Prostate gland (tissue), 2 donors: Measurements from ENCODE around the gene TBC1D22B.

Experiments
- CTCF ChIP-seq, 4 experiments: fragments of 200-600 bp in 2 of 4; fragments of 450-650 bp in 2 of 4; sonication (generic) in 2 of 4; IDR thresholded peaks; 1 replicate in 3 of 4; 2 replicates in 1 of 4; pipeline ENCODE4 v1.5.1; 2016 to 2019; ENCODE audit warnings: antibody characterized with exemption in 4 of 4, mild to moderate bottlenecking in 2 of 4, moderate library complexity in 2 of 4
- POLR2A ChIP-seq: fragments of 450-650 bp; IDR thresholded peaks from one replicate; pipeline ENCODE4 v1.6.1; 2016; ENCODE audit warnings: antibody characterized with exemption, mild to moderate bottlenecking

GRCh38 chr6:37303091-37303660, 45.6 kb downstream of the TBC1D22B start:
- TF ChIP-seq POLR2A (no peak), CTCF (IDR thresholded peaks at IDR 0.05) (no peak)
